Caco-2 (cell line): Measurements from ENCODE around the gene RPL37A. TPM values are rescaled to one million over a fixed set of nuclear protein-coding genes. Genes with fewer than 3 reads are reported as not detected.

Source experiments
- BruUV-seq: library from RNA; stranded (reverse); fragments of 400-500 nt; replicated peaks from 2 replicates; lab custom pipeline; 2021; lab: Mats Ljungman, UMichigan
- CTCF ChIA-PET: fragments of 300-600 bp; sonication (Branson Sonifier 250); formaldehyde crosslinking; loops from one replicate; lab custom pipeline; 2022; ENCODE audit warnings: antibody characterized with exemption; lab: Charles Lee
- POLR2A ChIA-PET: fragments of 300-600 bp; sonication (Branson Sonifier 250); formaldehyde crosslinking; loops from one replicate; lab custom pipeline; 2022; ENCODE audit warnings: antibody characterized with exemption; lab: Charles Lee
- DNase-seq, 2 experiments: peaks; one replicate each; pipeline versions ENCODE4 v3.0.0 to v3.0.0-alpha.2; 2020 to 2022
- H3K27me3 ChIP-seq: replicated peaks from 2 replicates; pipeline ENCODE4 v1.6.0; 2011; ENCODE audit warnings: low read length; ENCODE audit not compliant: control insufficient read depth, insufficient read depth
- H3K36me3 ChIP-seq: 2 replicates; pipeline ENCODE4 v1.5.1; 2011; ENCODE audit warnings: low read length; ENCODE audit not compliant: control insufficient read depth, insufficient read depth
- H3K4me1 ChIP-seq: fragments of 250-450 bp; sonication (Bioruptor Pico); 2 replicates; pipeline ENCODE4 v1.5.1; 2020; ENCODE audit warnings: mild to moderate bottlenecking
- H3K4me3 ChIP-seq: 2 replicates; pipeline ENCODE4 v1.5.1; 2011; ENCODE audit warnings: low read depth, mild to moderate bottlenecking, control low read depth, low read length
- H3K9me3 ChIP-seq: fragments of 250-450 bp; sonication (Bioruptor Pico); 2 replicates; pipeline ENCODE4 v1.5.1; 2020; ENCODE audit warnings: mild to moderate bottlenecking, moderate library complexity
- H3K27ac Mint-ChIP-seq: one replicate; pipeline ENCODE4 v1.8.0; 2022; ENCODE audit warnings: mixed read lengths; ENCODE audit not compliant: unreplicated experiment
- H3K27me3 Mint-ChIP-seq: one replicate; pipeline ENCODE4 v1.8.0; 2022; ENCODE audit warnings: mixed read lengths; ENCODE audit not compliant: insufficient read depth, unreplicated experiment
- H3K36me3 Mint-ChIP-seq: one replicate; pipeline ENCODE4 v1.8.0; 2022; ENCODE audit warnings: mild to moderate bottlenecking, mixed read lengths; ENCODE audit not compliant: insufficient read depth, unreplicated experiment
- H3K4me1 Mint-ChIP-seq: one replicate; pipeline ENCODE4 v1.8.0; 2022; ENCODE audit warnings: low read depth, mixed read lengths; ENCODE audit not compliant: unreplicated experiment
- H3K4me3 Mint-ChIP-seq: one replicate; pipeline ENCODE4 v1.8.0; 2022; ENCODE audit warnings: mild to moderate bottlenecking, moderate library complexity, mixed read lengths; ENCODE audit not compliant: unreplicated experiment
- H3K9me3 Mint-ChIP-seq: one replicate; pipeline ENCODE4 v1.8.0; 2022; ENCODE audit warnings: mixed read lengths; ENCODE audit not compliant: unreplicated experiment
- intact Hi-C: fragments of 100-400 bp; cut with micrococcal nuclease; formaldehyde crosslinking; loops from one replicate; pipeline ENCODE4 v1.10.0; 2022; ENCODE audit not compliant: unreplicated experiment
- total RNA-seq: library from RNA; stranded (reverse); gene quantifications from 2 replicates; pipeline ENCODE4 v1.2.3, GENCODE V29; 2022
- TF ChIP-seq, protein P1 (sequence below), 2 experiments: fragments of 200-600 bp in 1 of 2; IDR thresholded peaks; 1 replicate in 1 of 2; 2 replicates in 1 of 2; pipeline versions ENCODE4 v1.5.1 to v1.8.0; 2011 to 2022; ENCODE audit warnings: antibody characterized with exemption in 1 of 2, control low read depth in 1 of 2, inconsistent platforms in 1 of 2, low read depth in 1 of 2, low read length in 1 of 2, mild to moderate bottlenecking in 1 of 2, moderate library complexity in 1 of 2; ENCODE audit not compliant: insufficient read depth in 1 of 2, severe bottlenecking in 1 of 2, unreplicated experiment in 1 of 2

The RPL37A gene
- total RNA-seq, 1 experiment from 2014 or later = 2,873 TPM

DNA sequence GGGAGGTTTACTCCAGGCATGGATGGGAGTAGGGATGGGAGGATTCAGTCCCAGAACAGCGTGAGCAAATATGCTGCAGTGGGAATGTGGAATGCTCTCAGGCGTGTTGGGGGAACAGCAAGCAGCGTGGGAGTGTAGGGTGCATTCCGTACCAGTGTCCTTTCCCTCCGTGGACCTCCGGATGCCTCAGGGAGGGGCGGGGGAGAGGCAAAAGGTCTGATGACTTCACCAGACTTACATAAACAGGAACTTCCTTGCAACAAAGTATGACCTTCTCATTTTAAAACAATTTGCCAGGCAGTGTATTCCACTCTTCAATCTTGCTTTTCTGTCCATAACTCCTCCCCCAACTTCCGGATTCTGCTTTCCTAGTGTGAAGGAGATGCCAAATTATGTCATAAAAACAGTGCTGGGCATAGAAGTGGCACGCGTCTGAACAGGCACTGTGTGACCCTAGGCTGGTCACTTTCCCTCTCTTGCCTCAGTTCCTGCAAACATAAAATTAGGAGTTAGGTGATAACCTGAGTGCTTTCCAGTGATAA is 36.9 kb downstream of the RPL37A start:
- no TSS peak for BruUV-seq
- no peaks in the 10 kb centered on the region for H3K36me3 Mint-ChIP-seq
- intact Hi-C loops = no loop called here
- H3K27ac Mint-ChIP-seq = no peak overlapping the region
- ChIA-PET POLR2A (no interaction called here), CTCF (no interaction called here)
- Histone ChIP-seq H3K4me1 (no peaks in the 10 kb centered on the region), H3K9me3 (no peaks in the 10 kb centered on the region), H3K27me3 (no peaks in the 10 kb centered on the region), H3K4me3 (no peak overlapping the region), H3K36me3 (no peaks in the 10 kb centered on the region)
- H3K9me3 Mint-ChIP-seq = no peaks in the 10 kb centered on the region
- H3K27me3 Mint-ChIP-seq = peaks cover 2% of the 10 kb centered on the region
- no peak for DNase-seq
- TF ChIP-seq, protein P1, sequence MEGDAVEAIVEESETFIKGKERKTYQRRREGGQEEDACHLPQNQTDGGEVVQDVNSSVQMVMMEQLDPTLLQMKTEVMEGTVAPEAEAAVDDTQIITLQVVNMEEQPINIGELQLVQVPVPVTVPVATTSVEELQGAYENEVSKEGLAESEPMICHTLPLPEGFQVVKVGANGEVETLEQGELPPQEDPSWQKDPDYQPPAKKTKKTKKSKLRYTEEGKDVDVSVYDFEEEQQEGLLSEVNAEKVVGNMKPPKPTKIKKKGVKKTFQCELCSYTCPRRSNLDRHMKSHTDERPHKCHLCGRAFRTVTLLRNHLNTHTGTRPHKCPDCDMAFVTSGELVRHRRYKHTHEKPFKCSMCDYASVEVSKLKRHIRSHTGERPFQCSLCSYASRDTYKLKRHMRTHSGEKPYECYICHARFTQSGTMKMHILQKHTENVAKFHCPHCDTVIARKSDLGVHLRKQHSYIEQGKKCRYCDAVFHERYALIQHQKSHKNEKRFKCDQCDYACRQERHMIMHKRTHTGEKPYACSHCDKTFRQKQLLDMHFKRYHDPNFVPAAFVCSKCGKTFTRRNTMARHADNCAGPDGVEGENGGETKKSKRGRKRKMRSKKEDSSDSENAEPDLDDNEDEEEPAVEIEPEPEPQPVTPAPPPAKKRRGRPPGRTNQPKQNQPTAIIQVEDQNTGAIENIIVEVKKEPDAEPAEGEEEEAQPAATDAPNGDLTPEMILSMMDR (IDR thresholded peaks at IDR 0.05; ENCODE audit: insufficient read depth in 1 of 2, low read depth in 1 of 2, low read length in 1 of 2, severe bottlenecking in 1 of 2, unreplicated experiment in 1 of 2) = no peak
- H3K4me3 Mint-ChIP-seq = no peak overlapping the region
- peaks cover 7% of the 10 kb centered on the region for H3K4me1 Mint-ChIP-seq

DNA sequence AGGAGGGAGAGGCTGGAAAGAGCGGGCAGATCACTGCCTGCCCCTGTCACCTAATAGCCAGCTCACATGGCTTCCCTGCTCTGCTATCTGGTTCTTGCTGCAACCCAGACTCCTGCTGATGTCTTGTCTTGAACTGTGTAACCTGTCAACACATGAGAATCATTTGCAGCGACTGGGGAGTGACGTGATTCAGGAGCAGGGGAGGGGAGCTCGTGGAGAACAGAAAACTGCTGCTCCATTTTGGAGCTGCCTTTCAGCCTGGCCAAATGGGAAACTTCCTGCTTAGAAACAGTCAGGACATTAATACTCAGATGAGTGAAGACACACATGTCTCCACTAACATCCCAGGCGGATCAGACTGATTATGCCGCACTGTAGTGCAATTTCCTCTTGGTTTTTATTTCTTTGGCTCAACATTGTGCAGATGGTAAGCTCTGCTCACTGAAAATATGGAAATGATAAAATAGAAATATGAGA is 38.1 kb downstream of the RPL37A start:
- TF ChIP-seq, protein P1 (IDR thresholded peaks at IDR 0.05; ENCODE audit: insufficient read depth in 1 of 2, low read depth in 1 of 2, low read length in 1 of 2, severe bottlenecking in 1 of 2, unreplicated experiment in 1 of 2) = no peak
- ChIA-PET CTCF (no interaction called here), POLR2A (no interaction called here)
- no peaks in the 10 kb centered on the region for H3K36me3 Mint-ChIP-seq
- no peaks in the 10 kb centered on the region for H3K9me3 ChIP-seq
- H3K9me3 Mint-ChIP-seq = no peaks in the 10 kb centered on the region
- BruUV-seq = no TSS peak
- DNase-seq = no peak
- no peaks in the 10 kb centered on the region for H3K4me1 ChIP-seq
- no peak overlapping the region for H3K27ac Mint-ChIP-seq
- H3K4me3 ChIP-seq = no peak overlapping the region
- H3K36me3 ChIP-seq = no peaks in the 10 kb centered on the region
- intact Hi-C loops = no loop called here
- H3K27me3 Mint-ChIP-seq = peaks cover 2% of the 10 kb centered on the region
- H3K4me3 Mint-ChIP-seq = no peak overlapping the region
- H3K4me1 Mint-ChIP-seq = peaks cover 7% of the 10 kb centered on the region
- H3K27me3 ChIP-seq = no peaks in the 10 kb centered on the region

DNA sequence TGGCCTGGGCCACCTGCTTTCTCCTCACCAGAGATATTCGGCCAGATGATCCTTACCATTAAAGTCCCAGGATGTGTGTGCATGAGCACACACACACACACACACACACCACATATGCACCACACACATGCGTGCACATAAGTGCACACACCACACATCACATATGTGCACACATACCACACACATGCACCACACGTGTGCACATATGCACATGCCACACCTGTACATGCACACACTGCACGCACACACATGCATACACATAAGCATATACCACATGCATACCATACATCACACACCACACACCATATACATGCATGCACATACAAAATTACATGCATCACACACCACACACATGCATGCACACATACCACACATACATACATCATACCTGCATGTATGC is 38.7 kb downstream of the RPL37A start:
- ChIA-PET POLR2A (no interaction called here), CTCF (no interaction called here)
- Mint-ChIP-seq H3K27me3 (peaks cover 2% of the 10 kb centered on the region), H3K4me3 (no peak overlapping the region), H3K4me1 (peaks cover 6% of the 10 kb centered on the region), H3K27ac (no peak overlapping the region), H3K9me3 (no peaks in the 10 kb centered on the region), H3K36me3 (no peaks in the 10 kb centered on the region)
- Histone ChIP-seq H3K9me3 (no peaks in the 10 kb centered on the region), H3K36me3 (no peaks in the 10 kb centered on the region), H3K4me3 (no peak overlapping the region), H3K4me1 (no peaks in the 10 kb centered on the region), H3K27me3 (no peaks in the 10 kb centered on the region)
- no peak for DNase-seq
- TF ChIP-seq, protein P1 (IDR thresholded peaks at IDR 0.05; ENCODE audit: insufficient read depth in 1 of 2, low read depth in 1 of 2, low read length in 1 of 2, severe bottlenecking in 1 of 2, unreplicated experiment in 1 of 2) = no peak
- BruUV-seq = no TSS peak
- intact Hi-C loops = no loop called here
